ENCODE data around the gene LETM1. TPM values are rescaled to one million over a fixed set of nuclear protein-coding genes. Genes with fewer than 3 reads are reported as not detected.

Gene LETM1
- total and polyA plus RNA-seq, 2 of the 13 experiments (the other 11 are each of a cell fraction or from before 2014, with no cell fraction given): 9.7 to 41.6 TPM

DNA sequence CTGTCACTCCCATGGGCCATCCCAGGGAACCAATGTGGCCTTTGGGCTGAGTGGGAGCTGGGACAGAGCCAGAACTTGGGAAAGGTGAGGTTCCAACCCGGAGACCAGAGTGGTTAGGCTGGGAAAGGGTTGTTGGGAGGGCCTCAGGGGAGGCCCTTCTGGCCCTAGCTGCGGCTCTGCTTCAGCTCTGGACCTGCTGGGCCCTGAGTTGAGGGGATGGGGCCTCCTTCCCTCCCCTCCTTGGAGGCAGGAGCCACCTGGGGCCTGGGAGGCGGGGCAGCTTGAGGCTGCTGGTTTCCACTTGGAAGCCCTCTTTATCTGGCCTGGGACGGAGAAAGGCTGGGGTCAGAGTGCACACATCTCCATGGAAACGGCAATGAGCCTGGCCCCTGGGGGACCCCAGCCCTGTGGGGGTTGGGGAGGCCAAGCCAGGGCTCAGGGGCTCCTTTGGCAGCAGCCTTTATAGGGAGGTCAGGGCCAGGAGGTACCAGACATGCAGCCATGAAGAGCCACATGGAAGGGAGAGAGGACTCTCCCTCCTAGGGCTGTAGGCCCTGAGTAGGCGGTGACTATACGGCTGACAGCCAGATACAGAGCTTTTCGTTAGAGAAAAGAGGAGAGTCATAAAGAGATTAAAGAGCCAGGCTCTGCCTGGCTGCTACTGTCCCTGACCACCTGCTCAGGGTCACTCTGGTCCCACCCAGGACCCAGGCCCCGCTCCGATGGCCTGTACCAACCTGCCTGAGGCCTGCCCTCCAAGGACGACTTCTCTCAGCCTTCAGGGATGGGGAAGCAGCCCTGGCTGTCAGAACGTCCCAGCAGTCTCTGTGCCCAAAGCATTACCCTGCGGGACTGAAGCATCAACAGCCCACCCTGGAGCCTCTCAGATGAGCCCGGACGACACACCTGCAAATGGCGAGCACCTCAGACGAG is 8.4 kb upstream of the LETM1 start (continued):
- no peak for TF ChIP-seq ZNF746 (CRISPR knock-in tag; IDR thresholded peaks at IDR 0.05)
- no peak for TF ChIP-seq ZFP37 (CRISPR knock-in tag; IDR thresholded peaks at IDR 0.05; ENCODE audit: borderline replicate concordance)
- TF ChIP-seq, protein P1, sequence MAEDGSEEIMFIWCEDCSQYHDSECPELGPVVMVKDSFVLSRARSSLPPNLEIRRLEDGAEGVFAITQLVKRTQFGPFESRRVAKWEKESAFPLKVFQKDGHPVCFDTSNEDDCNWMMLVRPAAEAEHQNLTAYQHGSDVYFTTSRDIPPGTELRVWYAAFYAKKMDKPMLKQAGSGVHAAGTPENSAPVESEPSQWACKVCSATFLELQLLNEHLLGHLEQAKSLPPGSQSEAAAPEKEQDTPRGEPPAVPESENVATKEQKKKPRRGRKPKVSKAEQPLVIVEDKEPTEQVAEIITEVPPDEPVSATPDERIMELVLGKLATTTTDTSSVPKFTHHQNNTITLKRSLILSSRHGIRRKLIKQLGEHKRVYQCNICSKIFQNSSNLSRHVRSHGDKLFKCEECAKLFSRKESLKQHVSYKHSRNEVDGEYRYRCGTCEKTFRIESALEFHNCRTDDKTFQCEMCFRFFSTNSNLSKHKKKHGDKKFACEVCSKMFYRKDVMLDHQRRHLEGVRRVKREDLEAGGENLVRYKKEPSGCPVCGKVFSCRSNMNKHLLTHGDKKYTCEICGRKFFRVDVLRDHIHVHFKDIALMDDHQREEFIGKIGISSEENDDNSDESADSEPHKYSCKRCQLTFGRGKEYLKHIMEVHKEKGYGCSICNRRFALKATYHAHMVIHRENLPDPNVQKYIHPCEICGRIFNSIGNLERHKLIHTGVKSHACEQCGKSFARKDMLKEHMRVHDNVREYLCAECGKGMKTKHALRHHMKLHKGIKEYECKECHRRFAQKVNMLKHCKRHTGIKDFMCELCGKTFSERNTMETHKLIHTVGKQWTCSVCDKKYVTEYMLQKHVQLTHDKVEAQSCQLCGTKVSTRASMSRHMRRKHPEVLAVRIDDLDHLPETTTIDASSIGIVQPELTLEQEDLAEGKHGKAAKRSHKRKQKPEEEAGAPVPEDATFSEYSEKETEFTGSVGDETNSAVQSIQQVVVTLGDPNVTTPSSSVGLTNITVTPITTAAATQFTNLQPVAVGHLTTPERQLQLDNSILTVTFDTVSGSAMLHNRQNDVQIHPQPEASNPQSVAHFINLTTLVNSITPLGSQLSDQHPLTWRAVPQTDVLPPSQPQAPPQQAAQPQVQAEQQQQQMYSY (CRISPR knock-in tag; IDR thresholded peaks at IDR 0.05): no peak
- TF ChIP-seq CC2D1A (CRISPR knock-in tag; IDR thresholded peaks at IDR 0.05): no peak
- TF ChIP-seq, protein P2, sequence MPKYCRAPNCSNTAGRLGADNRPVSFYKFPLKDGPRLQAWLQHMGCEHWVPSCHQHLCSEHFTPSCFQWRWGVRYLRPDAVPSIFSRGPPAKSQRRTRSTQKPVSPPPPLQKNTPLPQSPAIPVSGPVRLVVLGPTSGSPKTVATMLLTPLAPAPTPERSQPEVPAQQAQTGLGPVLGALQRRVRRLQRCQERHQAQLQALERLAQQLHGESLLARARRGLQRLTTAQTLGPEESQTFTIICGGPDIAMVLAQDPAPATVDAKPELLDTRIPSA (CRISPR knock-in tag; IDR thresholded peaks at IDR 0.05; ENCODE audit: borderline replicate concordance): no peak
- TF ChIP-seq JUND (CRISPR knock-in tag; IDR thresholded peaks at IDR 0.05): no peak
- TF ChIP-seq MXD4 (CRISPR knock-in tag; IDR thresholded peaks at IDR 0.05): no peak
- TF ChIP-seq, protein P3, sequence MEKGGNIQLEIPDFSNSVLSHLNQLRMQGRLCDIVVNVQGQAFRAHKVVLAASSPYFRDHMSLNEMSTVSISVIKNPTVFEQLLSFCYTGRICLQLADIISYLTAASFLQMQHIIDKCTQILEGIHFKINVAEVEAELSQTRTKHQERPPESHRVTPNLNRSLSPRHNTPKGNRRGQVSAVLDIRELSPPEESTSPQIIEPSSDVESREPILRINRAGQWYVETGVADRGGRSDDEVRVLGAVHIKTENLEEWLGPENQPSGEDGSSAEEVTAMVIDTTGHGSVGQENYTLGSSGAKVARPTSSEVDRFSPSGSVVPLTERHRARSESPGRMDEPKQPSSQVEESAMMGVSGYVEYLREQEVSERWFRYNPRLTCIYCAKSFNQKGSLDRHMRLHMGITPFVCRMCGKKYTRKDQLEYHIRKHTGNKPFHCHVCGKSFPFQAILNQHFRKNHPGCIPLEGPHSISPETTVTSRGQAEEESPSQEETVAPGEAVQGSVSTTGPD (CRISPR knock-in tag; IDR thresholded peaks at IDR 0.05): no peak
- no peak for TF ChIP-seq ZNF224 (CRISPR knock-in tag; IDR thresholded peaks at IDR 0.05)
- TF ChIP-seq ATAD3A (CRISPR knock-in tag; IDR thresholded peaks at IDR 0.05): no peak
- no peak for TF ChIP-seq KAT2B (IDR thresholded peaks at IDR 0.05; ENCODE audit: borderline replicate concordance, low read depth, low read length)
- TF ChIP-seq MXI1 (IDR thresholded peaks at IDR 0.05; ENCODE audit: borderline replicate concordance, low read depth, low read length): no peak
- no peak for TF ChIP-seq ZNF703 (CRISPR knock-in tag; IDR thresholded peaks at IDR 0.05; ENCODE audit: borderline replicate concordance)
- TF ChIP-seq HOXA5 (CRISPR knock-in tag; IDR thresholded peaks at IDR 0.05): no peak
- no peak for TF ChIP-seq WIZ (CRISPR knock-in tag; IDR thresholded peaks at IDR 0.05)
- TF ChIP-seq, protein P4, sequence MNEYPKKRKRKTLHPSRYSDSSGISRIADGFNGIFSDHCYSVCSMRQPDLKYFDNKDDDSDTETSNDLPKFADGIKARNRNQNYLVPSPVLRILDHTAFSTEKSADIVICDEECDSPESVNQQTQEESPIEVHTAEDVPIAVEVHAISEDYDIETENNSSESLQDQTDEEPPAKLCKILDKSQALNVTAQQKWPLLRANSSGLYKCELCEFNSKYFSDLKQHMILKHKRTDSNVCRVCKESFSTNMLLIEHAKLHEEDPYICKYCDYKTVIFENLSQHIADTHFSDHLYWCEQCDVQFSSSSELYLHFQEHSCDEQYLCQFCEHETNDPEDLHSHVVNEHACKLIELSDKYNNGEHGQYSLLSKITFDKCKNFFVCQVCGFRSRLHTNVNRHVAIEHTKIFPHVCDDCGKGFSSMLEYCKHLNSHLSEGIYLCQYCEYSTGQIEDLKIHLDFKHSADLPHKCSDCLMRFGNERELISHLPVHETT (CRISPR knock-in tag; conservative IDR thresholded peaks at IDR 0.05): no peak
- no peak for TF ChIP-seq ZNF160 (CRISPR knock-in tag; IDR thresholded peaks at IDR 0.05)
- TF ChIP-seq, protein P5, sequence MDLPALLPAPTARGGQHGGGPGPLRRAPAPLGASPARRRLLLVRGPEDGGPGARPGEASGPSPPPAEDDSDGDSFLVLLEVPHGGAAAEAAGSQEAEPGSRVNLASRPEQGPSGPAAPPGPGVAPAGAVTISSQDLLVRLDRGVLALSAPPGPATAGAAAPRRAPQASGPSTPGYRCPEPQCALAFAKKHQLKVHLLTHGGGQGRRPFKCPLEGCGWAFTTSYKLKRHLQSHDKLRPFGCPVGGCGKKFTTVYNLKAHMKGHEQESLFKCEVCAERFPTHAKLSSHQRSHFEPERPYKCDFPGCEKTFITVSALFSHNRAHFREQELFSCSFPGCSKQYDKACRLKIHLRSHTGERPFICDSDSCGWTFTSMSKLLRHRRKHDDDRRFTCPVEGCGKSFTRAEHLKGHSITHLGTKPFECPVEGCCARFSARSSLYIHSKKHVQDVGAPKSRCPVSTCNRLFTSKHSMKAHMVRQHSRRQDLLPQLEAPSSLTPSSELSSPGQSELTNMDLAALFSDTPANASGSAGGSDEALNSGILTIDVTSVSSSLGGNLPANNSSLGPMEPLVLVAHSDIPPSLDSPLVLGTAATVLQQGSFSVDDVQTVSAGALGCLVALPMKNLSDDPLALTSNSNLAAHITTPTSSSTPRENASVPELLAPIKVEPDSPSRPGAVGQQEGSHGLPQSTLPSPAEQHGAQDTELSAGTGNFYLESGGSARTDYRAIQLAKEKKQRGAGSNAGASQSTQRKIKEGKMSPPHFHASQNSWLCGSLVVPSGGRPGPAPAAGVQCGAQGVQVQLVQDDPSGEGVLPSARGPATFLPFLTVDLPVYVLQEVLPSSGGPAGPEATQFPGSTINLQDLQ (CRISPR knock-in tag; IDR thresholded peaks at IDR 0.05): no peak
- TF ChIP-seq MLLT10 (CRISPR knock-in tag; IDR thresholded peaks at IDR 0.05): no peak
- TF ChIP-seq NRL (CRISPR knock-in tag; IDR thresholded peaks at IDR 0.05; ENCODE audit: borderline replicate concordance): no peak
